ENCODE measurements around the gene EFHD2. TPM values are rescaled to one million over a fixed set of nuclear protein-coding genes. Genes with fewer than 3 reads are reported as not detected.
"Not testable (repeated sequence)": the region's sequence is repeated elsewhere in the genome, so short reads cannot be mapped to it uniquely, and the experiment has no call there.

EFHD2 gene
- total and polyA plus RNA-seq, 2 of the 8 experiments (the other 6 are each of a cell fraction or from before 2014, with no cell fraction given) = 24.4 to 25.1 TPM

- H3K79me2 ChIP-seq (ENCODE audit: control insufficient read depth in 1 of 2, insufficient read depth in 2 of 2, low read length in 2 of 2); H3K9ac ChIP-seq (replicated peaks in 1 of 4; ENCODE audit: extremely low read depth in 1 of 4, low read depth in 3 of 4, low read length in 3 of 4); DNase-seq (ENCODE audit: low read depth in 1 of 2, low spot score in 2 of 2); H4K20me1 ChIP-seq (replicated peaks in 1 of 2; ENCODE audit: control insufficient read depth in 1 of 2, insufficient read depth in 2 of 2, low read length in 2 of 2); H3K36me3 ChIP-seq (ENCODE audit: control insufficient read depth in 2 of 4, insufficient read depth in 4 of 4, low read length in 3 of 4); H2BK120ac ChIP-seq (replicated peaks; ENCODE audit: low read depth, low read length); H3K4me3 ChIP-seq (ENCODE audit: extremely low read depth in 1 of 4, insufficient read depth in 2 of 4, low read depth in 3 of 4, low read length in 4 of 4); FAIRE-seq; H4K8ac ChIP-seq (ENCODE audit: extremely low read depth, insufficient read depth, low read length); H2BK15ac ChIP-seq (ENCODE audit: low read length); H3K4ac ChIP-seq (replicated peaks; ENCODE audit: insufficient read length, low read depth, low read length); H3K56ac ChIP-seq (replicated peaks; ENCODE audit: insufficient read length, low read depth, low read length); H2AK5ac ChIP-seq (ENCODE audit: low read depth, low read length); H2AFZ ChIP-seq (ENCODE audit: low read length); H4K5ac ChIP-seq (ENCODE audit: insufficient read length, low read depth, low read length); H3K23me2 ChIP-seq (ENCODE audit: low read depth, low read length); H3K4me2 ChIP-seq (ENCODE audit: insufficient read depth in 1 of 2, low read depth in 2 of 2, low read length in 2 of 2); H3K79me1 ChIP-seq (ENCODE audit: low read depth, low read length); H2BK5ac ChIP-seq (ENCODE audit: low read depth, low read length); H3K27ac ChIP-seq (ENCODE audit: low read depth, low read length); H2BK20ac ChIP-seq (ENCODE audit: low read length); H3K18ac ChIP-seq (ENCODE audit: extremely low read depth, low read length); H3K9me3 ChIP-seq (ENCODE audit: insufficient read depth in 2 of 2, low read depth in 1 of 2, low read length in 1 of 2); H3K14ac ChIP-seq (ENCODE audit: insufficient read length); H2BK12ac ChIP-seq (ENCODE audit: low read depth, low read length); H4K91ac ChIP-seq (replicated peaks; ENCODE audit: insufficient read length, low read length); H3K23ac ChIP-seq (ENCODE audit: insufficient read length): not testable (repeated sequence)
- Histone ChIP-seq H3K4me1 (replicated peaks in 1 of 4; ENCODE audit: control insufficient read depth in 3 of 4, insufficient read depth in 4 of 4, low read length in 3 of 4) (peaks cover 12 to 22% (median 19%) of the 10 kb centered on the region in 4 experiments), H3K27me3 (replicated peaks in 1 of 4; ENCODE audit: control insufficient read depth in 3 of 4, extremely low read depth in 1 of 4, insufficient read depth in 3 of 4, low read length in 3 of 4) (peaks cover 3 to 27% (median 18%) of the 10 kb centered on the region in 4 experiments)
- ChIA-PET CTCF (ENCODE audit: partially characterized antibody) (interaction anchor here (0.6 to 2.5 kb wide), 13 partner anchors 8 to 110 kb away, joined by 3 to 12 read pairs (median 3); no protein-coding TSS in a partner anchor), POLR2A (ENCODE audit: partially characterized antibody) (interaction anchor here (1.1 kb wide), 1 partner anchor 20 kb away, joined by 3 read pairs; no protein-coding TSS in a partner anchor)
- WGBS, 2 experiments (ENCODE audit: extremely low coverage in 1 of 2, insufficient coverage in 1 of 2, insufficient read length in 1 of 2, insufficient replicate concordance in 2 of 2, low coverage in 1 of 2, low lambda C conversion rate in 2 of 2, missing lambda C conversion rate in 1 of 2) = 91% methylated on average over 8 of the region's 8 CpGs; no CpG with 5 or more reads in 1 of the 2 experiments
Measured at GRCh38 chr1:15389828-15390227, 19.9 kb upstream of the EFHD2 start.

Measured in H1 (cell line).